ENCODE results near the gene UNK. TPM values are rescaled to one million over a fixed set of nuclear protein-coding genes. Genes with fewer than 3 reads are reported as not detected.

Gene UNK
- total and polyA plus RNA-seq, 2 donors from 2014 or later: 12.0 to 35.5 TPM

DNA sequence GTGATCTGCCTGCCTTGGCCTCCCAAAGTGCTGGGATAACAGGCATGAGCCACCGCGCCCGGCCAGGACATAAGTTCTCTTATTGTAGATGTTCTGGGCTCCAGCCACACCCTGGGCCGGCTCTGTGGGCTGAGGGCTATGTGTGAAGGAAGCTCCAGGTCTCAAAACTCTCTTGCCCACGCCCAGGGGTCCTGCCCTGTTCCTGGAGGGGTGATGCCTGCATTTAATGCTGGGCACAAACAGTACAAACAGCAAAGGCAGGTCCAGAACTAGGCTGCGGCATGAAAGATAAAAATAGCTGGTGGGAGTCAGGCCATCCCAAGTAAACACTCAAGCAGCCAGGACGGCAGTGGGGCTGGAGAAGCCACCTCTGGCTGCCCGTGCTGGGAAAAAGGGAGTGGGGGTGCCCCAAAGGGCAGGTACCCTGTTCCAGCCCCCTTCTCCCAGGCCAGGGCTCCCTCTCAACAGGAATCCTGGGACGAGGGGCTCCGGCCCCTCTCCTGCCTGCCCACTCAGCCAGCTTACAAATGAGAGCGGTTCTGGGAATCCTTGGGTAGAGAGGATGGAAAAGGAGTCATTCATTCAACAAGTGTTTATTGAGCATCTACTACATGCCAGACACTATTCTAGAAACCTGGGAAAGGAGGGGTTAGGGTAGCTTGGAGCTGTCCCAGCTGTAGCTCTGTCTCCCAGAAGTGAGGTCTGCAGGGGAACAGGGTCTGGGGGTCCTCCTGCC, 89.1 kb downstream of the UNK start:
- H3K4me3 ChIP-seq (ENCODE audit: low read length in 3 of 3): no peak overlapping the region
- H3K27me3 ChIP-seq (ENCODE audit: control insufficient read depth, insufficient read depth, low read length): no peaks in the 10 kb centered on the region
- TF ChIP-seq, protein P1, sequence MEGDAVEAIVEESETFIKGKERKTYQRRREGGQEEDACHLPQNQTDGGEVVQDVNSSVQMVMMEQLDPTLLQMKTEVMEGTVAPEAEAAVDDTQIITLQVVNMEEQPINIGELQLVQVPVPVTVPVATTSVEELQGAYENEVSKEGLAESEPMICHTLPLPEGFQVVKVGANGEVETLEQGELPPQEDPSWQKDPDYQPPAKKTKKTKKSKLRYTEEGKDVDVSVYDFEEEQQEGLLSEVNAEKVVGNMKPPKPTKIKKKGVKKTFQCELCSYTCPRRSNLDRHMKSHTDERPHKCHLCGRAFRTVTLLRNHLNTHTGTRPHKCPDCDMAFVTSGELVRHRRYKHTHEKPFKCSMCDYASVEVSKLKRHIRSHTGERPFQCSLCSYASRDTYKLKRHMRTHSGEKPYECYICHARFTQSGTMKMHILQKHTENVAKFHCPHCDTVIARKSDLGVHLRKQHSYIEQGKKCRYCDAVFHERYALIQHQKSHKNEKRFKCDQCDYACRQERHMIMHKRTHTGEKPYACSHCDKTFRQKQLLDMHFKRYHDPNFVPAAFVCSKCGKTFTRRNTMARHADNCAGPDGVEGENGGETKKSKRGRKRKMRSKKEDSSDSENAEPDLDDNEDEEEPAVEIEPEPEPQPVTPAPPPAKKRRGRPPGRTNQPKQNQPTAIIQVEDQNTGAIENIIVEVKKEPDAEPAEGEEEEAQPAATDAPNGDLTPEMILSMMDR (IDR thresholded peaks at IDR 0.05; ENCODE audit: borderline replicate concordance, extremely low read depth, insufficient read depth): no peak
- no peak overlapping the region for H3K27ac ChIP-seq (ENCODE audit: low read depth in 2 of 2, low read length in 2 of 2)
- DNase-seq (no peak), FAIRE-seq (no peak)
- H3K9ac ChIP-seq (ENCODE audit: low read length in 3 of 3): no peak overlapping the region
- intact Hi-C loops (cut with DNase I): no loop called here
- H3K9me3 ChIP-seq (ENCODE audit: control insufficient read depth in 2 of 3, insufficient read depth in 1 of 3, low read length in 3 of 3): no peaks in the 10 kb centered on the region
- peaks cover 0 to 36% (median 27%) of the 10 kb centered on the region in 3 donors for H3K4me1 ChIP-seq (ENCODE audit: control insufficient read depth in 2 of 3, insufficient read depth in 2 of 3, low read depth in 1 of 3, low read length in 3 of 3)
- H3K36me3 ChIP-seq (ENCODE audit: control insufficient read depth in 2 of 3, insufficient read depth in 3 of 3, low read length in 3 of 3): peaks cover 0 to 7% (median 0%) of the 10 kb centered on the region in 3 donors

DNA sequence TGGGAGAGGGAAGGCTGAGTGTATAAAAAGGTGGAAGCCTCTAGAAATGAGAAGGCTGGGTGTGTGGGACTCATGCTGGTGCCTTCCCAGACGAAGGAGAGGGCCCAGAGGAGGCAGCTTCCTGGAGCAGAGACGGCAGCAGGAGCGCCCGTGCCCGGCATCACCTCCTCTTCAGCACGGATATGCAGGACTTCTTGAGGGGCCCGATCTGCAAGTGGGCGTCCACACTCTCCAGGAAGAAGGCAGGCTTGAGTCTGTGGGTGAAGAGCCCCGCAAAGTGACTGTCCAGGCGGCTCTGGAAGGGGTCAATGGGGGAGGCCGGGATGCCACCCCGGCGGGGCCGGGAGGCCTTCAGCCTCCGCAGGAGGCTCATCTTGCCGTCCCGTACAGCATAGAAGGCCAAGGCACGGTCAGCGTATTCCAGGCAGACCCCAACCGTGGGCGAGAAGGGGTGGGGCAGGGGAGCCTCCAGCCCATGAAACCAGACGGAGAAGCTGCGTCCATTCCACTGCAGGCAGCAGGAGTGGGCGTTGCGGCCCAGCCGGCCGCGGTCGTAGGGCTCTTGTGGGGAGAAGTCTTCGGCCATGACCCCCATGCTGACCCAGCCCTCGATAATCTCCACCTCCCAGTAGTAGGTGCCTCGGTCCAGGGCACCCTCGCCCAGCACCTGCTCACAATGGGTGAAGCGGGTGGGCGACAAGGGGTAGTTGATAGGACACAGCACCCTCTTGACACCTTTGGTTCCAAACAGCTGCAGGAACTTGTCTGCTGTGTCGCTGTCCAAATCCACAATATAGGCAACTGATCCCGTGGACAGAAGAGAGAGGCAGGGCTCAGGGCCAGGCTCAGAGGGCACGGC, 89.9 kb downstream of the UNK start:
- H3K9me3 ChIP-seq (ENCODE audit: control insufficient read depth in 2 of 3, insufficient read depth in 1 of 3, low read length in 3 of 3): no peaks in the 10 kb centered on the region
- H3K27ac ChIP-seq (ENCODE audit: low read depth in 2 of 2, low read length in 2 of 2): peak overlapping the region in 1 of 2 donors; percentile 96
- no peak for FAIRE-seq
- peaks cover 0 to 36% (median 27%) of the 10 kb centered on the region in 3 donors for H3K4me1 ChIP-seq (ENCODE audit: control insufficient read depth in 2 of 3, insufficient read depth in 2 of 3, low read depth in 1 of 3, low read length in 3 of 3)
- peak in 1 of 5 donors; percentile 44 for DNase-seq
- TF ChIP-seq, protein P1 (IDR thresholded peaks at IDR 0.05; ENCODE audit: borderline replicate concordance, extremely low read depth, insufficient read depth): no peak
- H3K9ac ChIP-seq (ENCODE audit: low read length in 3 of 3): no peak overlapping the region
- H3K36me3 ChIP-seq (ENCODE audit: control insufficient read depth in 2 of 3, insufficient read depth in 3 of 3, low read length in 3 of 3): peaks cover 0 to 7% (median 0%) of the 10 kb centered on the region in 3 donors
- H3K27me3 ChIP-seq (ENCODE audit: control insufficient read depth, insufficient read depth, low read length): no peaks in the 10 kb centered on the region
- H3K4me3 ChIP-seq (ENCODE audit: low read length in 3 of 3): no peak overlapping the region
- intact Hi-C loops (cut with DNase I): no loop called here

Small RNAs within 50 kb of the gene (microRNA-seq; reads per million reads assigned to microRNA genes)
- gene MIR4738: 1.4 reads per million

Other genes with a start within 250 kb of the UNK start
- 286 TPM for gene MYO15B, start 197.0 kb upstream of the UNK start, total RNA-seq
- 139 TPM for gene MYO15B, start 197.0 kb upstream of the UNK start, polyA plus RNA-seq (ENCODE audit: insufficient read depth, low read depth, low replicate concordance)
- gene SMIM5, start 151.4 kb upstream of the UNK start, total RNA-seq: 8.0 TPM
- 63.0 TPM for gene SMIM5, start 151.4 kb upstream of the UNK start, polyA plus RNA-seq (ENCODE audit: insufficient read depth, low read depth, low replicate concordance)
- gene RECQL5, start 117.7 kb upstream of the UNK start, total RNA-seq: 51.6 TPM
- 40.0 TPM for gene RECQL5, start 117.7 kb upstream of the UNK start, polyA plus RNA-seq (ENCODE audit: insufficient read depth, low read depth, low replicate concordance)
- 95.1 TPM for gene SAP30BP, start 117.5 kb upstream of the UNK start, total RNA-seq
- 62.9 TPM for gene SAP30BP, start 117.5 kb upstream of the UNK start, polyA plus RNA-seq (ENCODE audit: insufficient read depth, low read depth, low replicate concordance)
- 149 TPM for gene ITGB4, start 63.3 kb upstream of the UNK start, total RNA-seq
- 15.7 TPM for gene ITGB4, start 63.3 kb upstream of the UNK start, polyA plus RNA-seq (ENCODE audit: insufficient read depth, low read depth, low replicate concordance)
- 34.5 TPM for gene GALK1, start 19.6 kb upstream of the UNK start, total RNA-seq
- gene GALK1, start 19.6 kb upstream of the UNK start, polyA plus RNA-seq (ENCODE audit: insufficient read depth, low read depth, low replicate concordance): 105 TPM
- gene UNC13D, start 59.6 kb downstream of the UNK start, total RNA-seq: 26.1 TPM
- gene UNC13D, start 59.6 kb downstream of the UNK start, polyA plus RNA-seq (ENCODE audit: insufficient read depth, low read depth, low replicate concordance): 3.8 TPM
- gene WBP2, start 70.5 kb downstream of the UNK start, total RNA-seq: 135 TPM
- gene WBP2, start 70.5 kb downstream of the UNK start, polyA plus RNA-seq (ENCODE audit: insufficient read depth, low read depth, low replicate concordance): 151 TPM
- 118 TPM for gene TRIM47, start 93.8 kb downstream of the UNK start, total RNA-seq
- 95.0 TPM for gene TRIM47, start 93.8 kb downstream of the UNK start, polyA plus RNA-seq (ENCODE audit: insufficient read depth, low read depth, low replicate concordance)
- 23.6 TPM for gene TRIM65, start 112.1 kb downstream of the UNK start, total RNA-seq
- gene TRIM65, start 112.1 kb downstream of the UNK start, polyA plus RNA-seq (ENCODE audit: insufficient read depth, low read depth, low replicate concordance): 11.5 TPM
- 89.8 TPM for gene MRPL38, start 120.1 kb downstream of the UNK start, total RNA-seq
- 114 TPM for gene MRPL38, start 120.1 kb downstream of the UNK start, polyA plus RNA-seq (ENCODE audit: insufficient read depth, low read depth, low replicate concordance)
- 11.5 TPM for gene FBF1, start 156.2 kb downstream of the UNK start, total RNA-seq
- gene FBF1, start 156.2 kb downstream of the UNK start, polyA plus RNA-seq (ENCODE audit: insufficient read depth, low read depth, low replicate concordance): 5.7 TPM
- gene ACOX1, start 194.4 kb downstream of the UNK start, total RNA-seq: 60.6 TPM
- 24.7 TPM for gene ACOX1, start 194.4 kb downstream of the UNK start, polyA plus RNA-seq (ENCODE audit: insufficient read depth, low read depth, low replicate concordance)
- 21.3 TPM for gene TEN1, start 194.4 kb downstream of the UNK start, total RNA-seq
- gene TEN1, start 194.4 kb downstream of the UNK start, polyA plus RNA-seq (ENCODE audit: insufficient read depth, low read depth, low replicate concordance): 40.8 TPM
- gene CDK3, start 216.0 kb downstream of the UNK start, total RNA-seq: 7.1 TPM
- gene CDK3, start 216.0 kb downstream of the UNK start, polyA plus RNA-seq (ENCODE audit: insufficient read depth, low read depth, low replicate concordance): 7.4 TPM
- gene EVPL, start 242.5 kb downstream of the UNK start, total RNA-seq: 23.5 TPM
- 11.1 TPM for gene EVPL, start 242.5 kb downstream of the UNK start, polyA plus RNA-seq (ENCODE audit: insufficient read depth, low read depth, low replicate concordance)

Measured in kidney (tissue), 14 donors.